ENCODE data around the gene KERA.

The KERA gene

DNA sequence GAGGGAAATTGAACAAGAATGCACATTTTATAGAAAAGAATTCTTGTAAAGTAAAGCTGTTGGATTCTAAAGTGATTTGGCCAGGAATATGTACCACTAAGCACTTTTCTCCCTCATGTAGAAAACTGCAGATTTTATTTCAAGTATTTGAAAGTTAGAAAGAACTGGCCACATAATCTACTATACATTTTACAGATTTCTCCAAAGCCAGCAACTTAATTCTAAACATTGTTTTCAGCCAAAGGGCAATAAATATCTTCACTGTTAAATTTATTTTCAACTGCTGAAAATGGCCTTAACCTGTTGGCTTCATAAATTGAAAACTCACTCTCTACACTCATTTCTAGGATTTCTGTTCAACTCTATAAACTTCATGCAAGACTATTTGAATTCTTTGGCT is 15.6 kb upstream of the KERA start:
- no peak for DNase-seq

DNA sequence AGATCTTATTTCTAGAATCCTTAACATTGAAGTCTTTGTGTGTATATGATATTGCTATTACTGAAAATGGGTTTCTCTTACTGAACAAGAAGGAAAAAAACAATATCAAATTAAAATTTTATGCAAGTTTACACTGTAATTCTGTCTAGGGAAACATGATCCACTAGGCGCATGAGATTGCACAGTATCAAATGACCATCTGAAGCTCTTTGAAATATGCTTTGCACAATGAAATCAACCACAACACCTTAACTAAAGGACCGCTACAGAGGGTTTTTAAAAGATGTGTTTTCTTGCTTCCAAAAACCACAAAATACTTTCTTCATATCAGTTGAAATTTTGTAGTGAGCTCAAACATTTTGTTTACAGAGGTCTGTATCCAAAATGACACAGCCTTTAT is 15.1 kb upstream of the KERA start:
- no peak for DNase-seq

DNA sequence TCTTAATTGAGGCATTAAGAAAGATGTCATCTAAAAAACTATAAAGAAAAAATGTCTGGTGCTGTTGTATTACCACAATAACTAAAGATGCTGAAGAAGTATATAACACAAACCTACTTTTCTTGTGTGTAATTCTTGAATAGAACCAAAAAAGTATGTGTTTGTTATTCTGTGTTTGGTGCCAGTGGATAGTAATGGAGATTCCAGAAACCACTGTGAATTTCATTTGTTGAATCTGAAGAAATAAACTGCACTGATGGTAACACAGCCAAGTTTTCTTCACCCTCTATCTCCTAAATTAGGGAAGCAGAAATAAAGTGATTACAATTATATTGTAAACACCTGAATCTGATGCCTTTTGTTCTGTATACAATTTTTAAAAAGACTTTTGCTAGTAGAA is 13.1 kb upstream of the KERA start:
- DNase-seq, result no peak

DNA sequence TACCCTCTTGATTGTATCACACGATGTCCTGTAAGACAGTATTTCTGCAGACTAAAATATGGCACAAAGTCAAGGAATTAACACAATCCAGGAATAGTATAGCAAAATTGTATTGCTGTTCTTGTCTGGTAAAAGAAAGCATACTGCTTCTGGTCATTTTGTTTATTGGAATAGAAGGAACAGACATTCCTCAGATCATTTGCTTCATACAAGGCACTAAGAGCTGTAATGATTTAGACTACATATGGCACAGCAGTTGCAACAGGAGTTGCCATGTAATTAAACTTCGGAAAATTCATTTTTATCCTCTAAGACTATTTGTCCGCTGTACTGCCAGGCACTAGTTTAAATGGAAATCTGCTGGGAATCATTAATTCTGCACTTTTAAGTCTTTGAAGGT is 7.6 kb upstream of the KERA start:
- no peak for DNase-seq

DNA sequence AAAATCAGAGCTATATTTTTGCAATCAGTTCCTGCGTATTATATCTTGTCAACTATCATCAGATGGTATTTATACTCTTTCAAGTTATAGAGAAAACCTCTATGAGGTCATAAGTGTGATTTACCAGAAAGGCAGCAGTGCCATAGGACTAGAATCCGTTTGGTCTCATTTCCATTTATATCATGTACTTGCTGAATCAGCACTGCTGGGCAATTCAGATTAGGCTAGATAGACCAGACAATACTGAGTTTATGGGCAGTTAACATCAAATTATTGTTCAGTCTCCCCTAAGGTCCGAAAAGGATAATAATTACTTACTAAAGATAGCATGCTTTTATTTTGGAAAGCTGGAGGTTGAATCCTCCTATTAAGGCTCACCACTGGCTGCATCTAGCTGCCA is 6.8 kb upstream of the KERA start:
- DNase-seq, result no peak

DNA sequence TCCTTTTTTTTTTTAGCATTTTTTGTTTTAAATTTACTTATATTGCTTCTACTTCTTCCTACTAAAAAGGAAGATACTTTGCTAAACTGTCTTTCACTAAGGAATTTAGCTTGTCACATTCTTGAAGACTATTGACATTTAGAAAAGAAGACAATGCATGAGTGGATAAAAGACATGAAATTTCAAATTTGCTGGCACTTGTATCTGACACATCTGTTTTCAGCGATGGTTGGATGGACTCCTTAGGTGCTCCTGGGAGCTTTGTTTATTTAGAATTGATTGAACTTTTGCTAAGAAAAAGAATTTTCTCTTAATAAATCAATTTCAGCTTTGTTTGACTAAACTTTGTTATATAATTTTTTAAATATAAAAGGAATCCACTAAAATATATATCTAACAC is 3.3 kb upstream of the KERA start:
- DNase-seq, result no peak

DNA sequence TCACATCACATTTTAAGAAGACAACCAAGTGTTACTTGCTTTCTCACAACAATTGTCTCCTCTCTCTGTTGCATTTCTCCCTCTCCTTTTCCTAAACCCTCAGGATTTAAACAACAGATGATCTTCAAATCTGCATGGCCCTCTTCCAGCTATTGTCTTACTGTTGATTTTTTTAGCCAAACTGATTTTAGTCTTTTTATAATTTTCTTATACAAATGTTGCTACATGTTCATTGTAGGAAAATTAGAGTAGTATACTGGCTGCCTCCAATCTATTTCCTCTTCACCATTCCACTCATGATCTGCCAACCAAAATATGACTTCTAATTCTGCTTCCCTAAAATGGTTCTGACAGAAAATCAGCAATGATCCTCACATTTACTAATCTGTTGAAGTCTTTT is 1.4 kb upstream of the KERA start:
- no peak for DNase-seq

DNA sequence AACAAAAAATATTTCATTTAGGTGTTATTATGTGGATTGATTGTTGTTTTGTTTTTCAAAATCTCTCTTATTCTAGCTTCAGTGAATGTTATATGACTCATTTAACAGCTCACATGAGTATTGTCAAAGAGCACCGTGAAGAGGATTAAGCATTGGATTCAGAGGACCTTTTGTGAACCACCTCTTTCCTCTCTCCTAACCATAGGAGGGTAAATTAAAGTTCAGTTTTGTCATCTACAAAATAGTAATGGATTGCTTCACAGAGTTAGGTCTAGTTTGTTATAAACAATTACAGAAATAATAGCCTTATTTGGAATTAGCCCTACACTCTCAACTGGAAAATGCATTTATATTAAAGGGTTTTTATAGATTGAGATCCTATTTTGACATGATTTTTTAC is 962 bp upstream of the KERA start:
- no peak for DNase-seq

DNA sequence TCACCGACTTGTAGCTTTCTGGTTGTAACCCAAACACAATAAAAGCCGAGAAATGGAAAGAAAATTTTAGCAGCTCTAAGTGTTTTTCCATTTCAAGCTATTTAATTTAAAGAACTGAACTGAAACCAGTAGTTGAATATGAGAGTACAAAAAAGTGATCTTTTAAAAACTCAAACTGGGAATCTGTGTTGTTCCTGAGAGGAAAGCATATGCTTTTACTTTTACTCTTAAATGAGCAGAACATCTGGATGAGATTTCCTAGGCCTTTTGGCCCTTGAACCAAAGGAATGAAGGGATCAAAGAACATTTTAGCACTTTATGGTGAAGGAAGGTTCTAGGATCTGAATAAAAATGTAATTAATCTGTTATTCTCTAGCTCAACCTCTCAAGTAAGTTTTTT is 1.3 kb downstream of the KERA start:
- DNase-seq, result no peak

DNA sequence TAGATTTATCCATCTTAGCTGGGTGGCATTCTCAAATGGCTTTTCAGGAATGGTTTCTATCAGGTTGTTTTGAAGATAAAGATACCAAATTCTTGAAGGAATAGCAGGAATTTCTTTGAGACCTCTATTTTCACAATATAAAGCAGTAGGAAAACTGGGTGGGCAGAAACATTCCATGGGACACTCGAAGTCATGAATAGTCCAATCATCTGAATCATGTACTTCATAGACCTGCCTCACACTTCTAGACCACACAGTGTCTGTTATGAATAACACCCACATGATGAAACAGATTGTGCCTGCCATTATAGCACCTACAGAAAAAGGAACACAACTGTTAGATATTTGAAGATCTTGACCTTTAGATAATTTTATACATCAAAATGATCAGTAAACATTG is 1.8 kb downstream of the KERA start:
- no peak for DNase-seq

DNA sequence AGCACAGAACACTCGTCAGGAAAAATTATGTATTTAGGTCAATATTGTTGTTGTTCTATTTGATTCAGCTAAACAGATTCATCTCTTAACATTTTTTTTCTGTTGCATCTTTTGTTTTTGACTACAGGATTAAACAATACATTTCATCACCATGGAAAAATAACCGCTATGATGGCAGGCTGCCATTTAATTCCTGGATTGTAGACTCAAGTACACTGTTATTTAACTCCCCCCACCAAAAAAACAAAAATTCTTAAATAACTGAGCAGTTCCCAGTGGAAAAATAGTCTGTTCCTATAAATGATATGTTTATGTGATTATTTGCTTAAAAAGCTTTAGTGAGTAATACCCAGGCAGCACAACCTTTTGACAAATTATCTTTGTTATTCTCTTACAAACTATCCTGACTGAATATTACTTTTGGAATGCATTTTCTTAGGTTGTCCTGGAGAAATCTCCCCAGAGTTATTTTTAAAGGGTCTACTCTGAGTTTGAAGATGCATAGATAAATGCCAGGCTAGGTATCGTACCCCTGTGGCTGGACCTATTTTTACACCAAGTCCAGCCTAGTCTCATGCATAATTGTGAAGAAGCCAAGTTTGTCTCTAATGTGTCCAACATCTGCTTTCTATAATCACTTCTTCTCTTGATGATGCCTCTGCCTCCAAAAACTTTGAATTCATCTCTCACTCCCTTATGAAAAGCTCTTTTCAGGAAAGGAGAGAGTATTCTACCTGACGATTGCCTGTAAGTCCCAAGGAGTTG is 3.7 kb downstream of the KERA start:
- DNase-seq, result no peak

DNA sequence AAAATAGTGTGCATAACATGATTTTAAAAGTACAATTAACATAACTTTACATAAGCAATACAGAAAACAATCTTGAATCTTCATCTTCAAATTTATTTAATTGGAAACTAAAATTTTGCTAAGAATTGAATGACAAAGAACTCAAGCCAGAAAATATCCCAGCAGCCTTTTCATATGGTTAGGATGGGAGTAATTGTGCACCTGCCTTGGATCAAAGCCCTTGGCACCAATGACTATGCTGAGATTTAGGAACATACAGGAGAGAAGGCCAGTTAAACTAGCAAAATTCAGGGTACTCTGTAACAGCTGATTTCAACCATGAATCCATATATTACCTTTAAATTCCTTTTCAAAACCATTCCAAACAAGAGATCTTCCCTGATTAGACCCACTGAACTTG is 5.8 kb downstream of the KERA start:
- DNase-seq, result no peak

DNA sequence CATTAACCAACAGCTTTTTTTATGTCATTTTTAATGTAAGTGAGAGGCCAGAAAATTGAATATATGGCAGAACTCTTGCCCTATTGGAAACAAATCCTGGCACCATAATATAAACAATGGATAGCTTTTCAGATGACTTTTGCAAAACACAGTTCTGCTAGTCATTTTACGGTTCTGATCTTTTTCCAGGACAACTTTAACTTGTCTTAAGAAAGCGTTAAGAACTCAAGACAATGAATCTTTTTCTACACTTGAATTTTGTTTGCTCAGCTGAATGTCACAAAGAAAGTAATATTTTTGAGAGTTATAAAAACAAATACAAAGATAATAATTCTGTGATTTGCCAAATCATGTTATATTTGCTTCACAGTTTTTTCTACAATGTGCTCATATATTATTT is 13.2 kb downstream of the KERA start:
- no peak for DNase-seq

DNA sequence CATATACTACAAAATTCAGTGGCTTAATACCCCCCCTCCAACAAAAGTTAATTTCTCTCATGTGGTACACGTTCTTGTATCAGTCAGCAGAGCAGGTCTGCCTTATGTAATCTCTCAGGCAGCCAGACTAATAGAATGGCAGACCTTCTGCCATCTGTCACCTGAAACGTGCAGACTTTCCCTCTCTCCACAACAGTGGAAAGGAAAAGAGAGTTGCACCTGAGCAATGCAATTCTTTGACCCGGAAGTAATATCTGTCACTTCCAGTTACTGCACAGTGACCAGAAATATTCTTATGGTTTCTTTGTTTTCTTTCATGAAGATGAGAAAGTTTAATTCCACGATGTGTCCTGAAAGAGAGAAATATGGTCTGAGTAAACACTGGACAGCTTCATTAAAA is 14.4 kb downstream of the KERA start:
- DNase-seq, result no peak

DNA sequence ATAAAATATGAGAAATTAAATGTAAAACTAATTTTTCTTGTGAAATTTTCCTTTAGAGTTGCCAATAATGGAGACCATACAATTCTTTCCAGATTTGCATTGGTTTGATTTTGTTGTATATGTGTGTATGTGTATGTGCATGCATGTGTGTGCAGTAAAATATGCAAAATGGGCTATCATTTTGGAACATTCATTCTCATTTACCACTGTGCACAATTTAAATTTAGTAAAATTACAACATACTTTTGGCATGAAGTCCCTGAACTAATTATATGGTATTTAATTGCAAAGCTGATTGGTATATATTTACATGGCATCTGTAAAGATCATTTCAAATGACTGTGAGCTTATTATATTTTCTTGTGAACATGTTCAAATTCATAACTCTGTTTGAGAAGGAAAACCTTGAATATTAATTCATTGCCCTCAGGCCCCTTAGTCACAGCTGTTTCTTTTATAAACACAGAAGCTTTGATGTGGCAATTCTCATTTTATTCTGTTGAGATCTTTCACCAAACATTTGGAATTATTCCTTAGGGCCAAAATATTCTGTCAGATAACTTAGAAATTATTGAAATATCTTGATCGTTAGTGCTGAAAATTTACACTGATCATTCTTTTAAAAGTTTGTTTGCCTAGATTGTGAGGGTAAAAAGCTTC is 17.6 kb downstream of the KERA start:
- no peak for DNase-seq

DNA sequence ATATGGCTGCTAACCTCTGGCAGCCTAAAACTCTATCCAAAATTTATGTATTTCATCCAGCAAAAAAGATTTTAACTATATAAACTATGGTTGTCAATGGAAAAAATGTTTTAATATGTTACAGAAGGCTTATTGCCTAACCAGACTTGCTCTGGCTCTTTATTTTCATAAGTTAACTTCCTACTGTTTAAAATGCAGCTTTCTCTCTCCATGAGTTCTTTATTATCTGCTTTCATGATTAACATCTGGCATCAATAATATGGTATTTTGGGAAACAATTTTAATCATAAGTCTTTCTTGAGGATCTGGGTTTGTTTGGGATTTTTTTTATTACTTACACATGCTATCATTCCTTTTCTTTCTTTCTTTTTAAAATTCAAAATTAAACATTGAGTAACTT is 20.5 kb downstream of the KERA start:
- DNase-seq, result no peak

DNA sequence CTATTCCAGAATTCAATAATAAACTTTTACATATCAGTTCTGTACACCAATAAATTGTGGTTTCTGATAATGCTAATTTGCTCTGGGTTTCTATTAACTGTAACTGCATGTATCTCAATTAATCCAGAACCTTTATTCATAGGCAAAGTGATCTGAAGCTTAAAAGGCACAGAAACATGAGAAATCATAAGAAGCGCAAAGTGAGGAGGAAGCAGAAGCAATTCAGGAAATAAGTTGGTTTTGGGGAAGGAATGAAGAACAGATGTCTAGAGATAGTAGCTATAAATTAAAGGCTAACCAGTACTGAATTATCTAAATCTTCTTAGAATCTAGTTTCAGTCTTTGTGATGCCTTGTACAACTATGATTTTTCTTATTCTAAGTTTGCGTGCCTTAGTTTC is 24.6 kb downstream of the KERA start:
- DNase-seq, result peak; percentile 11

DNA sequence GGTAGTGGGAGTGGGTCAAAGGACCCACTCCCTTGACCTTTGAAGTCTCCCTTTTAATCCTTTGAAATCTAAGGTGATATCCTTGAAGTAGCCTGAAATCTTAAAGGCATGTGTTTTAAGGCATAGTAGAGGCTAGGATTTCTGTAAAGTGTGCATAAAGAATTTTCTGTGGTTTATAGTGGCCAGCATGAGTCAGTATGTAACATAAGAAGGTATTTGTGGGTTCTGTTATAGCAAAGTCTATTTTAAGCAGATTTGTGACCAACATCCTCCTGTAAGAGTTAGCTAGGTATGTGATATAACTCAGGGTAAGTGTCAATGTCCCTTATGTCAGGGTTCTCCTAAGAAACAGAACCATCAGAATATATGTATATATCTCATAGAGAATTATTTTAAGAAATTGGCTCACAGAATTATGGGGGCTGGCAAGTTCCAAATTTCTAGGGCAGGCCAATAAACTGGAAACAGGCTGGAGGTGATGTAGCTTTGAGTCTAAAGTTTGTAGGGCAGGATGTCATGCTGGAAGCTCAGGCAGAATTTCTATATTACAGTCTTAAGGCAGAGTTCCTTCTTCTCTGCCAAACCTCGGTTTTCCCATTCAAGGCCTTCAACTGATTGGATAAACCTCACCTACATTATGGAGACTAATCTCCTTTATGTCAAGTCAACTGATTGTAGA is 34.4 kb downstream of the KERA start:
- no peak for DNase-seq

DNA sequence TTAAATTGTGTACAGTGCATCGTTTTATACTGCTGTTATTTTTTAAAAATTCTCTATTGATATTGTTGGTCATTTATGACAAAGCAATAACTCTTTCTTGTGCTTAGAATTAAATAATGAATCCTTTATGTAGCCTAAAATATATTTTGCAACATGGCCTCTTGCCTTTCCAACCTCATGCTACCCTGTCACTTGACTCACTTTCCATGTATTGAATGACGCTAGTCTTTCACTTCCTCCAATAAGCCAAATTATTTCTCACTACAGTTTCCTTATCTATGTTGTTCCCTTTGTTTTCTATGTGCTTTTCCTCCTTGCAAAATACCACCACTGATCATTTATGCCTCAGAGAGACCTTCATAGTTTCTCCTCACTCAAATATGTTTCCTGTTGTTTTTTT is 36.7 kb downstream of the KERA start:
- no peak for DNase-seq

DNA sequence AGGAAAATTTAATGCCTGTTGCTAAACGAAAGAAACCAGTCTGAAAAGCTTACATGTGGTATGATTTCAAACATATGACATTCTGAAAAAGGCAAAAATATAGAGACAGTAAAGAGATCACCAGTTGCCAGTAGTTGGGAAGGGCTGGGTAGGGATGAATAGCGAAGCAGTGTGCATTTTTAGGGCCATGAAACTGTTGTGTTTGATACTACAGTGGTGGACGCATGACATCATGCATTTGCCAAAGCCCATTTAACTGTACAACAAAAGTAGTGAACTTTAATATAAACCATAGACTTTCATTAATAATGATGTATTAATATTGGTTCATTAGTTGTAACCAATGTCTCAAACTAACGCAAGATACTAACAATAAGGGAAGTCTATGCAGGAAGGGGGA is 38.4 kb downstream of the KERA start:
- no peak for DNase-seq

DNA sequence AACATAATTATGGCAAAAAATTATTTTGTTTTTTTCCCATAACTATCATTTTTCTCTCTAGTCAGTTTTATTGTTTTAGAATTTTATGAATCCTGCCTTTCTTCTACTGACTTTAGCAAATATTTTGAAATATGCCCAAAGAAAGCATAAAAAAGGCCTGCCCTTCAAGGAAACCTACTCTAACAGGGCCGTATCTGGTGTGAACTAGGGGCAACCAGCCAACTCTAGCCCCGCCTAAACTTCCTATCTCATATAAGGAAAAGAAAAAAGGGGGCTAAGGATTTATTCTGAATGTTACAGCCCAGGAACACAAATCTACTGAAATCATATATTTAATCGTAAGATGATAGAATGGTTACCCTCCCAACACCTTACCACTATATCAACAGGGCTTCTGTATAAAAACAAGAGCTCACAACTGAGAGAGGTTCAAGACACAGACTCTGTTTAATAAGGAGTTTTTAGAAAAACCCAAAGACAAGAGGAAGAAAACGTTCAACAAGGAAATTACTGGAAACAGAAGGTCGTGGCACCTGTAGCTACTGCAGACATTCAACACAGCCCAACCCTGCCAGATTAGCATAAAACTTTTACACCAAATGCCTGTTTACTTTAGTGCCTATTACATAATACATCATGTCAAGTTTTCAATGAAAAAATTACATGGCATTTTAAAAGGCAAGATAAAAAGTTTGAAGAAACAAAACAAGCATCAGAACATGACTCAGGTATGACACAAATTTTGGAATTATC is 40.1 kb downstream of the KERA start:
- no peak for DNase-seq

DNA sequence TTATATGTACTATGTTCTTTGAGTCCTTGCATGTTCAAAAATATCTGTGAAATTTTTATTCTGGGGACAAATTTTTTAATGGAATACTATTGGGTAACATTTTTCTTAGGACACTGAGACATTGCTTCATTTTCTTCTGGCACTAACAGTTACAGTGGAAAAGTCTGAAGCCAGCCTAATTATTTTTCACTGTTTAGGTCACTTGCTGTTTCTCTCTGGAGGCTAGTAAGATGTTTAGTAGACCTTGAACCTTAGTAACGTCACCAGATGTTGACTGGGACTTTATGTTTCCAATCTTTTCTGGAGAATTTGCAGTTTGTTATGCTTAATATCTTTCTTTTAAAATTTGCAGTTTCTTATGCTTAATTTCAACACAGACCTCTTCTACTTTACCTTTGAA is 40.8 kb downstream of the KERA start:
- no peak for DNase-seq

DNA sequence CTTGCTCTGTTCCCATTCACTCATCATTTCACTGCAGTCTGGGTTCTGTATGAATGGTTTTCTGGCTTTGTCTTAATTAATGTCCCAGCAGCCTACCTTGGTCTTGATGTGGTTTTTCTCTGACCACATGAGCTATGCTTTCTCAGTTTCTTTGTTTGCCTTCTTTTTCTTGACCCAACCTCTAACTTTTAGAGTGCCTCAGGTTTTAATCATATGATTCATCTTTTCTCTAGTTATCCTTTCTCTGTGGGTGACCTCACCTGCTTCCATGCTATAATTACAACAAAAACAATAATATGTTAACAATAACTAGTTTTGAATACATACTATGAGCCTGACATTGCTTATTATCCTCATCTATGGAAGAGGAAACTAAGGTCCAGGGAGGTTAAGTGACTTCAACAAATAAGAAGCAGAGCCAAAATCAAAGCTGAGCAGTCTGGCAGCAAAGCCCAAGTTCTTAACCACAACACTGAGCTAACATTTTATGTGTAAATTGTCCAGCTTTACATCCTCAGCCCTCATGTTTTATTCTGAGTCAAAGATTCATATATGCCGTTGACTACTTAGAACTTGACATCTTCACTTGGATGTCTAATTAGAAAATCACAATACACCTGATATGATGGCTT is 48.4 kb downstream of the KERA start:
- DNase-seq, result no peak
